ENCODE results near the gene NTN5.

The NTN5 gene

GRCh38 chr19:48613024-48613851, 59.6 kb downstream of the NTN5 start:
- Histone ChIP-seq H3K9me3 (ENCODE audit: low read length) (no peaks in the 10 kb centered on the region), H3K36me3 (ENCODE audit: insufficient read depth, low read length) (peaks cover 30% of the 10 kb centered on the region), H3K4me1 (ENCODE audit: insufficient read depth, low read length) (peaks cover 18% of the 10 kb centered on the region), H2AFZ (ENCODE audit: low read depth, low read length) (no peak overlapping the region), H3K4me3 (ENCODE audit: low read length) (no peak overlapping the region), H3K27me3 (ENCODE audit: insufficient read depth, low read length) (no peaks in the 10 kb centered on the region)

- peaks cover 6% of the 10 kb centered on the region for H3K4me1 ChIP-seq (ENCODE audit: insufficient read depth, low read length)
- no peaks in the 10 kb centered on the region for H3K27me3 ChIP-seq (ENCODE audit: insufficient read depth, low read length)
Measured at GRCh38 chr19:48611872-48612271, 60.9 kb downstream of the NTN5 start.

More at GRCh38 chr19:48611872-48612271, 60.9 kb downstream of the NTN5 start:
- H3K36me3 ChIP-seq (ENCODE audit: insufficient read depth, low read length): peaks cover 19% of the 10 kb centered on the region
- no peak overlapping the region for H2AFZ ChIP-seq (ENCODE audit: low read depth, low read length)
- H3K4me3 ChIP-seq (ENCODE audit: low read length): no peak overlapping the region
- H3K9me3 ChIP-seq (ENCODE audit: low read length): no peaks in the 10 kb centered on the region
